Activated naive CD4-positive, alpha-beta T cell treated with Interleukin-2 at 50 U/mL for 16 hours (primary cell): Measurements from ENCODE around the gene TMEM132A.
"Not testable (repeated sequence)": the region's sequence is repeated elsewhere in the genome, so short reads cannot be mapped to it uniquely, and the experiment has no call there.

Source experiments
- DNase-seq: peaks from one replicate; pipeline ENCODE4 v3.0.0-alpha.2; 2020

The TMEM132A gene

GRCh38 chr11:60964801-60965200 is 40.5 kb downstream of the TMEM132A start:
- DNase-seq = no peak

GRCh38 chr11:60966890-60967289 is 42.6 kb downstream of the TMEM132A start:
- no peak for DNase-seq

- DNase-seq = no peak
Observed at GRCh38 chr11:60968223-60968622, 44.0 kb downstream of the TMEM132A start.

- peak; percentile 85 for DNase-seq
Observed at GRCh38 chr11:60970369-60970774, 46.1 kb downstream of the TMEM132A start.

- DNase-seq = no peak
Observed at GRCh38 chr11:60970890-60971289, 46.6 kb downstream of the TMEM132A start.

GRCh38 chr11:60971520-60971919 is 47.3 kb downstream of the TMEM132A start, which contains the start of gene CD6:
Gene CD6, plus strand, starts transcription at chr11:60971680. Its CDS starts 186 bp downstream, at chr11:60971866.
- DNase-seq = peak; percentile 71

- DNase-seq = no peak
Observed at GRCh38 chr11:60972182-60973030, 48.1 kb downstream of the TMEM132A start.

- DNase-seq = no peak
Observed at GRCh38 chr11:60973699-60974098, 49.4 kb downstream of the TMEM132A start.

GRCh38 chr11:60974316-60974715 is 50.1 kb downstream of the TMEM132A start:
- DNase-seq = not testable (repeated sequence)

- DNase-seq = no peak
Observed at GRCh38 chr11:60974726-60975125, 50.5 kb downstream of the TMEM132A start.

- no peak for DNase-seq
Observed at GRCh38 chr11:60977224-60977623, 53.0 kb downstream of the TMEM132A start.

GRCh38 chr11:60977836-60978235 is 53.6 kb downstream of the TMEM132A start:
- no peak for DNase-seq

GRCh38 chr11:60978546-60979380 is 54.5 kb downstream of the TMEM132A start:
- peak; percentile 78 for DNase-seq

GRCh38 chr11:60981515-60981914 is 57.3 kb downstream of the TMEM132A start:
- DNase-seq = no peak

- no peak for DNase-seq
Observed at GRCh38 chr11:60982184-60982583, 57.9 kb downstream of the TMEM132A start.

- no peak for DNase-seq
Observed at GRCh38 chr11:60984149-60984548, 59.9 kb downstream of the TMEM132A start.

GRCh38 chr11:60984636-60985035 is 60.4 kb downstream of the TMEM132A start:
- no peak for DNase-seq

- no peak for DNase-seq
Observed at GRCh38 chr11:60985501-60985900, 61.2 kb downstream of the TMEM132A start.

GRCh38 chr11:60985991-60986915 is 62.0 kb downstream of the TMEM132A start:
- DNase-seq = peak; percentile 90
